Stimulated activated CD8-positive, alpha-beta memory T cell treated with anti-CD3 and anti-CD28 coated beads, Interleukin-4, amount 100 ng/mL, for 48 hours (primary cell): ENCODE data around the gene VKORC1.
A peak's percentile ranks its signal among the peaks of the same experiment; 100 is the strongest.
"Not testable (repeated sequence)": the region's sequence is repeated elsewhere in the genome, so short reads cannot be mapped to it uniquely, and the experiment has no call there.

Experiments
- DNase-seq: peaks from one replicate; pipeline ENCODE4 v3.0.0-alpha.2; 2020

Gene VKORC1

GRCh38 chr16:31094424-31095120 is at the start of gene VKORC1:
Gene VKORC1 (minus strand): TSS chr16:31094797. CDS start chr16:31094729, 68 bp downstream.
- peak; percentile 92 for DNase-seq

- DNase-seq = no peak
These were observed 49.1 kb upstream of the VKORC1 start for GRCh38 chr16:31143694-31144148.

GRCh38 chr16:31143011-31143693 is 48.6 kb upstream of the VKORC1 start:
- DNase-seq = no peak

DNA sequence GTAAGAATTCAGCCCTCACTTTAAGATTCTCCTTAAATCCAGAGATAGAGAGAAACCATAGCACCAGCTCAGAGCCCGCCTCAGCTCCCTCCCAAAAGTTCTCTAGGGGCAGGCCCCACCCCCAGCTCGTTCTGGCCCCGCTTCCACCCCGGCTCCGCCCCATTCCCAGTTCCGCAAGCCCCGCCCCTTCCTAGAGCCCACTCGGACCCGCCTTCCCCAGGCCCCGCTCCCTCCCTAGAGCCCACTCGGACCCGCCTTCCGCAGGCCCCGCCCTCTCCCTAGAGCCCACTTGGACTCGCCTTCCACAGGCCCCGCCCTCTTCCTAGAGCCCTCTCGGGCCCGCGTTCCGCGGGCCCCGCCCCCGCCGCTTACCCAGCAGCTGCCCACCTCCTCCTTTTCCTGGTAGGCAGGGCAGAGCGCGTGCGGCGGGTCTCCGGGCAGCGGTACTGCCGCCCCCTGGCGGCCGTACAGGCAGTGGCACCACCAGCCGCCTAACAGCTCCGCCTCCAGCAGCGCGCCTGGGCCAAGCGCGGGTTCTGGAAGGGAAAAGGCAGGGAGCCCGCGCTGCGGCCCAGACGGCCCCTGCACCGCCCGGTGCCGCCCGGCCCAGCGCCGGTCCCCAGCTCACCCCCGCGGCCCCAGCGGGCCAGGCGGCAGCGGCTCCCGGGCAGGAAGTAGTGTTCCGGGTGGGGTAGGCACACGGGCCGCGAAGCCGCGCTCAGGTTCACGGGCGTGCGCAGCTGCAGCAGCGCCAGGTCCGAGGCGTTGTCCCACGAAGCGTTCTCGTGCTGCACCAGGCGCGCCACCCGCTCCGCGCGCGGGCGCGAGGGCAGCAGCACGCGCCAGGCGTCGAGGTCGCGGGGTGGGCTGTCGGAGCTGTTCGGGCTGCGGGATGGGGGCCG is 47.8 kb upstream of the VKORC1 start:
- DNase-seq = peak; percentile 100

DNA sequence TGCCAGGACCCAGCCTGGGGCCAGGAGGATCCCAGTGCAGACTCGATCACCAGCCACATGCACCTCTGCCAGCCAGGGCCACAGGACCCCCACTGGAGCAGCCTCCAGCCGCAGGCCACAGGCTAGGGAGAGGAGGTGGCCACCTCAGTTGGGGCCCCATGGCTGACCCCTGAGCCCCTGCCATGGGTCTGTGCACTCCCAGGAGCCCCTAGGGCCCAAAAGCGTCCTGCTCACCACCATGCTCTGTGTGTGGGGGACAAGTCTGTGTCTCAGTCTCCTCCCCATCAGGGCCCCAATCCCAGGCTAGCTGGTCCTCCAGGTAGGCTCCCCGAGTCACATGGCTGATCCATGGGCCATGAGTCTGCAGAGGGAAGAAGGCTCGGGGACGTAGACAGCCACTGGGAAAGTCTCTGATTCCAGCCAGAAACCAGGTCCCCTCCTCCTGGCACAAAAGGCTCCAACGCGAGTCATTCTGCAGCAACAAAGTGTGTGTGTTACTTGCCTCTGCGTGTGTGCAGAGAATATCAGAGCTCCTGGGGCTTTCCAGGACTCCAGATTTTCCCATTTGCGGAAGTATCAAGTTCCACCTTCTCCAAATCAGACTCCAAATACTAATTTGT is 47.0 kb upstream of the VKORC1 start:
- DNase-seq = peak; percentile 35

DNA sequence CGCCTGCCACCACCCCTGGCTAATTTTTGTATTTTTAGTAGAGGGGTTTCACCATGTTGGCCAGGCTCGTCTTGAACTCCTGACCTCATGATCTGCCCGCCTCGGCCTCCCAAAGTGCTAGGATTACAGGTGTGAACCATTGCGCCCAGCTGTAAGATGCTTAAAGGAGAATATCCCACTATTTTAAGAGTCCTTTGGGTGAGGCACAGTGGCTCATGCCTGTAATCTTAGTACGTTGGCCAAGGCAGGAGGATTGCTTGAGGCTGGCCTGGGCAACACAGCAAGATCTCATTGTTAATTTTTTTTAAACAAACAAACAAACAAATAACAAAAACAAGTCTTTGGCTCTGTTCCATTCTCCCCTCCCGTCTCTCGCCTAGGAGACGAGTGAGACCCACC is 46.5 kb upstream of the VKORC1 start:
- DNase-seq = not testable (repeated sequence)

DNA sequence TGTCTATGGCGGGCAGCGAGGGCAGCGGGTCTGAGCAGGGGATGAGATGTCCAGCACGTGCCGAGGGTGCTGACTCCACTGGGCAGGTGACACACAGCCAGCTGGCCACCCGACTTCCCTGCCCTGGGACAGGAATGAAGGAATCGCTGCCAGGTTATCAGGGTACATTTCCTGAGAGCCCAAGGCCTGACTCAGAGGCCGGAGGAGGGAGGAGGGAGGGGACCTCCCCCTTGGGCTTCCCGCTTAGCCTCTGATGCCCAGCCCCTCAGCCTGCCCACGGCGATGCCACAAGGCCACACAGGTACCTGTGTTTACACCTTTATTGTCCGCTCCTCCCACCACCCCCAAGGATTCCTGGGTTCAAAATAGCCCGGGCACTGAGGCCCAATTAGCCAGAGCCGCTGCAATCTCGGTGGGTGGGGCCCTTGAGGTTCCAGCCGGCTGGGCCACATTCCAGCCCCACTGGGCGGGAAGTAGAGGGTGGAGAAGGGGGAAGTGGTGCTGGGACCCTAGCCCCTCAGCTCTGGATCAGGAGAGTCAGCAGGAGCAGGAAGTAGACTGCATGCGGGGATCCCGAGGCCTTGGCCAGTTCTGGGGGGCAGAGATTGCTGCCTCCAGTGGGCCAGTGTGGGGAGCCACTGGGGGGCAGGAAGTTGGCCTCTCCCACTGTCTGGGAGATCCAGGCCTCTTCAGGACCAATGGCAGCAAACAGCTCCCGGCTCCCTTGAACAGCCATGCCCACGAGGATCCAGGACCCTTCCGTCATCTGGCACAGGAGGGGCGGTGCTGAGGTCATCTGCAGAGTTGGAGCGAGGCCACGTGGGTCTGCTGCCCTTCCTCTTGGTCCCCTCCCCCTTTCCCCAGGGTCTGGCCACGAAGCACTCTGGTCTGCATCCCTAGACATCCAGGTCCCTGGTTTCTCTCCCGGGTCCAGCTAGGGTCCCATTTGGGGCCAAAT is 44.3 kb upstream of the VKORC1 start:
- DNase-seq = no peak

DNA sequence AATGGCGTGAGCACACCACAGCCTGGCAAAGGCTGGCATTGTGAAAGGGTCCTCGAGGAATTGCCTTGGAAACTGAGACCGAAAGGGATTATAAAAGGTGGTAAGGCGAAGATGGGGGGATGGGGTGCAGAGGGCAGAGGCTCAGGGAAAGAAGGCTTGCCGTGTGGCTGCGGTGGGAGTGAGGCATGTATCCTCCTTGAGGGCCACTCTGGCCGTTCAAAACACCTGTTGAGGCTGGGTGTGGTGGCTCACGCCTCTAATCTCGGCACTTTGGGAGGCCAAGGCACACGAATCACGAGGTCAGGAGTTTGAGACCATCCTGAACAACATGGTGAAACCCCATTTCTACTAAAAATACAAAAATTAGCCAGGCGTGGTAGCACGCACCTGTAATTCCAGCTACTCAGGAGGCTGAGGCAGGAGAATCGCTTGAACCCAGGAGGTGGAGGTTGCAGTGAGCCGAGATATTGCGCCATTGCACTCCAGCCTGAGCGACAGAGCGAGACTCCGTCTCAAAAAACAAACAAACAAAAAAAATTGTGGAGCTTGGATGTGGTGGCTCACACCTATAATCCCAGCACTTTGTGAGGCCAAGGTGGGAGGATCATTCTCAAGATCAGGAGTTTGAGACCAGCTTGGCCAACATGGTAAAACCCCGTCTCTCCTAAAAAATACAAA is 42.4 kb upstream of the VKORC1 start:
- not testable (repeated sequence) for DNase-seq

DNA sequence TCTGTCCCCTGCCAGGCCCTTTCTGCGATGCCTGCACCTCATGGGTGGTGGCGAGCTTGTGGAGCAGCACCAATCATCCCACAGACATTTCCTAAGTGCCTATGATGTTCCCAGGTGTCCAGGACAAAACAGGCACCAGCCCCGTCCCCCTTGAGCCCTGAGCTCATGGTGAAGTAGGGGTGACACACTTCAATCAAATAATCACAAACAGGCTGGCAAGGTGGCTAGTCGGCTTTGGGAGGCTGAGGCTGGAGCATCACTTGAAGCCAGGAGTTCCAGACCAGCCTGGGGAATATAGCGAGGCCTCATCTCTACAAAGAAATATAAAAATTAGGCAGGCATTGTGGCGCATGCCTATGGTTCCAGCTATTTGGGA is 41.7 kb upstream of the VKORC1 start:
- no peak for DNase-seq

- no peak for DNase-seq
These were observed 41.1 kb upstream of the VKORC1 start, which contains the start of gene PRSS8 for GRCh38 chr16:31135535-31136286. Gene PRSS8 (minus strand): TSS chr16:31135727. CDS start chr16:31135498, 229 bp downstream.

GRCh38 chr16:31134625-31135534 is 40.3 kb upstream of the VKORC1 start:
- no peak for DNase-seq

DNA sequence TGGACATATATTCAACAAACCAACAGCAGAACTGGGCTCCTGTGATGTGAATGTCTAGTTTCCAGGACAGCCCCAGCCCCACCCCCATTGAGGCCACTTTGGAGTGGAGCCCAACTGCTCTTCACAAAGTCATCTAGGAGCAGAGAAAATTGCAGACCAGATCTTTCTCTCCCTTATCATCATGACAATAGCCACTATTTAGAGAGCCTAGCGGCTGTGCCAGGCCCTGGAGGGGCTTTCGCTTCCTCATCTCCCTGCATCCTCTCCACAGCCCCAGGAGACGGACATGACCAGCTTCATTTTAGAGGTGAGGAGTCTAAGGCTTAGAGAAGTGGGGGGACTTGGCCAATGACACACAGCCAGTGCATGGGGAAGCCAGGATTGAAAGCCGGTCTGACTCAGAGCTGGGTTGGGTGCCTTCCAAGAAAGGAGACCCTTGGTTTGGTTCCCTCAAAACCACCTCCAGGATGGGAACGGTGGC is 39.5 kb upstream of the VKORC1 start:
- no peak for DNase-seq

GRCh38 chr16:31133046-31133501 is 38.5 kb upstream of the VKORC1 start:
- no peak for DNase-seq

GRCh38 chr16:31132303-31132979 is 37.8 kb upstream of the VKORC1 start:
- DNase-seq = no peak

GRCh38 chr16:31131841-31132271 is 37.3 kb upstream of the VKORC1 start:
- no peak for DNase-seq

GRCh38 chr16:31131416-31131815 is 36.8 kb upstream of the VKORC1 start:
- no peak for DNase-seq

DNA sequence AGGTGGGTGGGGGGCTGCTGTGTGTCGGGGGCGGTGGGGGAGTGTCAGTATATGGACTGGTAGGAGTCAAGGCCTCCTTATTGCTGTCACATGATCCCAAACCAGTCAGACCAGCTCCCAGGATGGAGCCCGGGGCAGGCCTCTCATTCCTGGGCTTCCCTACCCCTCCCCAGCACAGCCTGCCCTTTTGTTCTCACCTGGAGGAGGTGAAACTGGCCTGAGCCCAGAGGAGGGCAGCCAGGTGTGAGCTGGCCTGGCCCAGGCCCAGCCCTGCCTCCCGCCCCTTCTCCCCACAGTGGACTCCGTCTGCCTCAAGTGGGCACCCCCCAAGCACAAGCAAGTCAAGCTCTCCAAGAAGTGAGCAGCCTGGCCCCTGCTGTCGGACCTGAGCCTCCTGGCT is 36.3 kb upstream of the VKORC1 start:
- DNase-seq = no peak

DNA sequence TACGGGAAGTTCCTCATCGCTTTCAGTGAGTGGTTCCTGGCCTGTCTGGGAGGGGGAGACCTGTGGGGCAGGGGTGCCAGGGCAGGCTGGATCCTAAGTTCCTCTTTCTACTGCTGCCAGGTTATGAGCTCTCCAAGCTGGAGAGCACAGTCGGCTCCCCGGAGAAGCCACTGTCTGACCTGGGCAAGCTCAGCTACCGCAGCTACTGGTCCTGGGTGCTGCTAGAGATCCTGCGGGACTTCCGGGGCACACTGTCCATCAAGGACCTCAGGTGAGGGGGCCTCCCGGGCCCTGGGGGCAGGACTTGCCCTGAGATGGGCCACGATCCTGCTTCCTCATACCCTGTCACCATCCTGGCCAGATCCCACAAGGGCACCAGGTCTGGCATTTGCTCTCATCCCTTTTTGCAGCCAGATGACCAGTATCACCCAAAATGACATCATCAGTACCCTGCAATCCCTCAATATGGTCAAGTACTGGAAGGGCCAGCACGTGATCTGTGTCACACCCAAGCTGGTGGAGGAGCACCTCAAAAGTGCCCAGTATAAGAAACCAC is 35.8 kb upstream of the VKORC1 start:
- no peak for DNase-seq
